ENCODE results near the gene RPN2. TPM values are rescaled to one million over a fixed set of nuclear protein-coding genes. Genes with fewer than 3 reads are reported as not detected.
A peak's percentile ranks its signal among the peaks of the same experiment; 100 is the strongest.

The RPN2 gene
- total RNA-seq, 1 experiment from 2014 or later, result 257 TPM

GRCh38 chr20:37243076-37243936 lies 64.2 kb downstream of the RPN2 start:
- Histone ChIP-seq H3K36me3 (ENCODE audit: low read depth, low read length) (peaks cover 57% of the 10 kb centered on the region), H3K9me2 (replicated peaks; ENCODE audit: low read length) (no peaks in the 10 kb centered on the region), H3K79me2 (ENCODE audit: low read length) (no peaks in the 10 kb centered on the region), H3K4me1 (ENCODE audit: insufficient read depth, low read length) (no peaks in the 10 kb centered on the region), H3K9me3 (ENCODE audit: low read length) (no peaks in the 10 kb centered on the region), H3K27me3 (ENCODE audit: low read length) (no peaks in the 10 kb centered on the region), H4K20me1 (ENCODE audit: low read length) (no peaks in the 10 kb centered on the region), H3K27ac (ENCODE audit: low read length) (no peak overlapping the region), H3K4me2 (ENCODE audit: low read length) (no peak overlapping the region), H2AFZ (ENCODE audit: low read length) (no peak overlapping the region), H3K9ac (ENCODE audit: low read length) (no peak overlapping the region), H3K4me3 (ENCODE audit: low read length) (no peak overlapping the region), H3F3A (ENCODE audit: low read length, unreplicated experiment) (no peaks in the 10 kb centered on the region)
- DNase-seq, result no peak
- POLR2A ChIA-PET (ENCODE audit: unreplicated experiment), result no interaction called here
- no TSS peak for BruUV-seq (replicated peaks)
- no peak for ATAC-seq
- intact Hi-C loops (cut with micrococcal nuclease), result no loop called here
- CTCF ChIA-PET, result no interaction called here
- TF ChIP-seq EZH2 (IDR thresholded peaks at IDR 0.05; ENCODE audit: low read length, unreplicated experiment) (no peak), CTCF (conservative IDR thresholded peaks at IDR 0.05; ENCODE audit: low read depth, low read length) (peak; percentile 32; the same call in 1 of the 2 replicates)

GRCh38 chr20:37243937-37244571 lies 64.9 kb downstream of the RPN2 start:
- Histone ChIP-seq H3K9me2 (replicated peaks; ENCODE audit: low read length) (no peaks in the 10 kb centered on the region), H3K27me3 (ENCODE audit: low read length) (no peaks in the 10 kb centered on the region), H3K9ac (ENCODE audit: low read length) (no peak overlapping the region), H3K9me3 (ENCODE audit: low read length) (no peaks in the 10 kb centered on the region), H3K79me2 (ENCODE audit: low read length) (no peaks in the 10 kb centered on the region), H3K4me1 (ENCODE audit: insufficient read depth, low read length) (no peaks in the 10 kb centered on the region), H3K4me2 (ENCODE audit: low read length) (no peak overlapping the region), H3K27ac (ENCODE audit: low read length) (no peak overlapping the region), H4K20me1 (ENCODE audit: low read length) (no peaks in the 10 kb centered on the region), H3K4me3 (ENCODE audit: low read length) (no peak overlapping the region), H2AFZ (ENCODE audit: low read length) (no peak overlapping the region), H3K36me3 (ENCODE audit: low read depth, low read length) (peaks cover 49% of the 10 kb centered on the region), H3F3A (ENCODE audit: low read length, unreplicated experiment) (no peaks in the 10 kb centered on the region)
- ChIA-PET POLR2A (ENCODE audit: unreplicated experiment) (no interaction called here), CTCF (no interaction called here)
- no peak for DNase-seq
- ATAC-seq, result no peak
- intact Hi-C loops (cut with micrococcal nuclease), result no loop called here
- no TSS peak for BruUV-seq (replicated peaks)
- TF ChIP-seq EZH2phosphoT487 (IDR thresholded peaks at IDR 0.05; ENCODE audit: borderline replicate concordance, low read length) (no peak), EZH2 (IDR thresholded peaks at IDR 0.05; ENCODE audit: low read length, unreplicated experiment) (no peak)

- H3K27ac ChIP-seq (ENCODE audit: low read length), result no peak overlapping the region
- H3K4me1 ChIP-seq (ENCODE audit: insufficient read depth, low read length), result no peaks in the 10 kb centered on the region
- no peak for TF ChIP-seq EZH2phosphoT487 (IDR thresholded peaks at IDR 0.05; ENCODE audit: borderline replicate concordance, low read length)
- no peak for TF ChIP-seq EZH2 (IDR thresholded peaks at IDR 0.05; ENCODE audit: low read length, unreplicated experiment)
- no peak for TF ChIP-seq CTCF (conservative IDR thresholded peaks at IDR 0.05; ENCODE audit: low read depth, low read length)
- peaks cover 44% of the 10 kb centered on the region for H3K36me3 ChIP-seq (ENCODE audit: low read depth, low read length)
- no peaks in the 10 kb centered on the region for H3K9me2 ChIP-seq (replicated peaks; ENCODE audit: low read length)
- ChIA-PET CTCF (no interaction called here), POLR2A (ENCODE audit: unreplicated experiment) (no interaction called here)
- BruUV-seq (replicated peaks), result no TSS peak
- no peaks in the 10 kb centered on the region for H3K27me3 ChIP-seq (ENCODE audit: low read length)
- intact Hi-C loops (cut with micrococcal nuclease), result no loop called here
- no peak overlapping the region for H3K4me3 ChIP-seq (ENCODE audit: low read length)
- H4K20me1 ChIP-seq (ENCODE audit: low read length), result no peaks in the 10 kb centered on the region
- H3K79me2 ChIP-seq (ENCODE audit: low read length), result no peaks in the 10 kb centered on the region
- no peak overlapping the region for H3K4me2 ChIP-seq (ENCODE audit: low read length)
- no peak for ATAC-seq
- no peaks in the 10 kb centered on the region for H3K9me3 ChIP-seq (ENCODE audit: low read length)
- H3F3A ChIP-seq (ENCODE audit: low read length, unreplicated experiment), result no peaks in the 10 kb centered on the region
- no peak overlapping the region for H3K9ac ChIP-seq (ENCODE audit: low read length)
- H2AFZ ChIP-seq (ENCODE audit: low read length), result no peak overlapping the region
- no peak for DNase-seq
These were observed 65.4 kb downstream of the RPN2 start for GRCh38 chr20:37244572-37244957.

All from PC-3 (cell line).